ENCODE data around the gene VMAC. TPM values are rescaled to one million over a fixed set of nuclear protein-coding genes. Genes with fewer than 3 reads are reported as not detected.

The VMAC gene
- total RNA-seq, 2 experiments from 2014 or later, result 23.4 to 25.3 TPM

DNA sequence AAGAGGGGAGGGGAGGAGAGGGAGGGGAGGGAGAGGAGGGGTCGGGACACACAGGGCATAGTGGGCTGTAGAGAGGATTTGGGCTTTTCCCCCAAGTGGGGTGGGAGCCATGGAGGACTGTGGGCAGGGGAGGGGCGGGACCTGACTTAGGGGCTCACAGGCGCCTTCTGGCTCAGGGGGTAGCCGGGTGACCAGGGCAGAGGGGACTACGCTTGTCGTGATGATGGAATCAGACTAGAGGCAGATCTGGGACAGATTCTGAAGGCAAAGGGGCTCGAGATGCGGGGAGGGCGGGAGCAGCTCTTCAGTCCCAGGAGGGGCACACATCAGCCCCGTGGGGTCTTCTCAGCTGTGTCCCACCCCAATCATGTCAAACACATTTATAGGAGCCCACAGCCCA, 14.6 kb upstream of the VMAC start:
- Histone ChIP-seq H3K4me3 (ENCODE audit: low read length) (no peak overlapping the region), H3K27ac (ENCODE audit: low read depth in 1 of 2, low read length in 2 of 2) (no peak overlapping the region), H3K27me3 (ENCODE audit: control insufficient read depth in 1 of 2, insufficient read depth in 2 of 2, low read length in 2 of 2) (no peaks in the 10 kb centered on the region), H3K9me3 (ENCODE audit: control insufficient read depth in 1 of 2, insufficient read depth in 1 of 2, low read length in 2 of 2) (peaks cover 0 to 7% of the 10 kb centered on the region in 2 experiments), H3K4me1 (ENCODE audit: insufficient read depth, low read length) (peaks cover 10% of the 10 kb centered on the region), H3K36me3 (ENCODE audit: insufficient read depth, low read length) (peaks cover 10% of the 10 kb centered on the region)
- TF ChIP-seq CTCF (IDR thresholded peaks at IDR 0.05), result no peak
- POLR2A ChIA-PET, result interaction anchor here (1.7 kb wide), 1 partner anchor 14 kb away, joined by 9 read pairs; the partner anchor contains the start of genes NDUFA11 and VMAC
- H3K9me3 Mint-ChIP-seq, result no peaks in the 10 kb centered on the region
- peaks cover 17% of the 10 kb centered on the region for H3K27me3 Mint-ChIP-seq
- intact Hi-C loops (cut with DNase I, micrococcal nuclease), result no loop called here
- ATAC-seq (ENCODE audit: poor library complexity) (no peak), DNase-seq (peak in 1 of 14 experiments; percentile 11)
- no peak overlapping the region for H3K4me3 Mint-ChIP-seq
- no peaks in the 10 kb centered on the region for H3K4me1 Mint-ChIP-seq (ENCODE audit: low read depth)
- no peak overlapping the region for H3K27ac Mint-ChIP-seq
- CTCF ChIA-PET, result interaction anchor here (0.8 kb wide), 1 partner anchor 86 kb away, joined by 3 read pairs; no protein-coding TSS in a partner anchor
- peaks cover under 1% of the 10 kb centered on the region for H3K36me3 Mint-ChIP-seq (ENCODE audit: low read depth)

DNA sequence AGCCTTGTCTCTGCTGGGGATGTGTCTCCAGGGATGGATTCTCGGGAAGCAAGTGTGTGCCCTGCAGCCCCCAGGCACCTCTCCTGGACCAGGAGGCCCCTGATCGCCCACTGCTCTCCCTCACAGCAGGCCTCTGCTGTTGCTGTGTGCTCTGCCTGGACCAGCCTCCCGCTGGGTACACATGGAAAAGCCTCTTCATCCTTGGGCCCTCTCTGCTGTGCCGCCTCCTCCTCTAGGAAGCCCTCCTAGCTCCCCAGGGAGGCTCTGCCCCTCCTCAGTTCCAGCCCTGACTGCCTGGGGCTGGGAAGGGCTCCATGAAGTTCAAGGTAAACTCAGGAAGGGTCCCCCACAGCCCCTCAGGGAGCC, 13.1 kb upstream of the VMAC start:
- intact Hi-C loops (cut with DNase I, micrococcal nuclease), result no loop called here

GRCh38 chr19:5891938-5892771, 12.5 kb upstream of the VMAC start:
- Histone ChIP-seq H3K36me3 (ENCODE audit: insufficient read depth, low read length) (peaks cover 27% of the 10 kb centered on the region), H3K27me3 (ENCODE audit: control insufficient read depth in 1 of 2, insufficient read depth in 2 of 2, low read length in 2 of 2) (no peaks in the 10 kb centered on the region), H3K4me3 (ENCODE audit: low read length) (no peak overlapping the region), H3K27ac (ENCODE audit: low read depth in 1 of 2, low read length in 2 of 2) (no peak overlapping the region), H3K9me3 (ENCODE audit: control insufficient read depth in 1 of 2, insufficient read depth in 1 of 2, low read length in 2 of 2) (peaks cover 0 to 7% of the 10 kb centered on the region in 2 experiments), H3K4me1 (ENCODE audit: insufficient read depth, low read length) (peaks cover 10% of the 10 kb centered on the region)
- intact Hi-C loops (cut with DNase I, micrococcal nuclease), result loop anchor here in 1 of 2 experiments (2.0 kb wide), 1 partner anchor 85 kb away; no protein-coding TSS in a partner anchor
- CTCF ChIA-PET, result interaction anchor here (3.0 kb wide), 1 partner anchor 88 kb away, joined by 9 read pairs; no protein-coding TSS in a partner anchor
- POLR2A ChIA-PET, result interaction anchor here (0.9 to 2.1 kb wide), 4 partner anchors 9 to 88 kb away, joined by 3 to 10 read pairs (median 4); partner anchors contain the start of genes NDUFA11 and VMAC
- Mint-ChIP-seq H3K27me3 (peaks cover 12% of the 10 kb centered on the region), H3K4me3 (peak overlapping the region; percentile 7), H3K36me3 (ENCODE audit: low read depth) (peaks cover 9% of the 10 kb centered on the region), H3K9me3 (no peaks in the 10 kb centered on the region), H3K27ac (no peak overlapping the region), H3K4me1 (ENCODE audit: low read depth) (no peaks in the 10 kb centered on the region)
- DNase-seq, result peak in 6 of 14 experiments; percentile 10 to 46 (median 24)
- peak; percentile 41 for ATAC-seq (ENCODE audit: poor library complexity)
- TF ChIP-seq CTCF (IDR thresholded peaks at IDR 0.05), result peak; percentile 41

More for the DNA sequence above, 13.1 kb upstream of the VMAC start:
- no peaks in the 10 kb centered on the region for H3K4me1 Mint-ChIP-seq (ENCODE audit: low read depth)
- ATAC-seq (ENCODE audit: poor library complexity) (no peak), DNase-seq (no peak)
- ChIA-PET CTCF (interaction anchor here (3.0 kb wide), 1 partner anchor 87 kb away, joined by 9 read pairs; no protein-coding TSS in a partner anchor), POLR2A (interaction anchor here (0.9 to 2.1 kb wide), 5 partner anchors 9 to 87 kb away, joined by 3 to 10 read pairs (median 5); partner anchors contain the start of genes NDUFA11 and VMAC)
- TF ChIP-seq CTCF (IDR thresholded peaks at IDR 0.05), result no peak
- no peak overlapping the region for H3K4me3 Mint-ChIP-seq
- no peaks in the 10 kb centered on the region for H3K9me3 Mint-ChIP-seq
- peaks cover 12% of the 10 kb centered on the region for H3K27me3 Mint-ChIP-seq
- Histone ChIP-seq H3K4me3 (ENCODE audit: low read length) (no peak overlapping the region), H3K36me3 (ENCODE audit: insufficient read depth, low read length) (peaks cover 21% of the 10 kb centered on the region), H3K9me3 (ENCODE audit: control insufficient read depth in 1 of 2, insufficient read depth in 1 of 2, low read length in 2 of 2) (peaks cover 0 to 7% of the 10 kb centered on the region in 2 experiments), H3K4me1 (ENCODE audit: insufficient read depth, low read length) (peaks cover 10% of the 10 kb centered on the region), H3K27ac (ENCODE audit: low read depth in 1 of 2, low read length in 2 of 2) (no peak overlapping the region), H3K27me3 (ENCODE audit: control insufficient read depth in 1 of 2, insufficient read depth in 2 of 2, low read length in 2 of 2) (no peaks in the 10 kb centered on the region)
- no peak overlapping the region for H3K27ac Mint-ChIP-seq
- H3K36me3 Mint-ChIP-seq (ENCODE audit: low read depth), result peaks cover 9% of the 10 kb centered on the region

Measured in CD4-positive, alpha-beta T cell (primary cell).